ENCODE data around the gene MCM3AP. TPM values are rescaled to one million over a fixed set of nuclear protein-coding genes. Genes with fewer than 3 reads are reported as not detected.

Gene MCM3AP
- total and polyA plus RNA-seq, 2 experiments from 2014 or later = 35.4 to 64.8 TPM

DNA sequence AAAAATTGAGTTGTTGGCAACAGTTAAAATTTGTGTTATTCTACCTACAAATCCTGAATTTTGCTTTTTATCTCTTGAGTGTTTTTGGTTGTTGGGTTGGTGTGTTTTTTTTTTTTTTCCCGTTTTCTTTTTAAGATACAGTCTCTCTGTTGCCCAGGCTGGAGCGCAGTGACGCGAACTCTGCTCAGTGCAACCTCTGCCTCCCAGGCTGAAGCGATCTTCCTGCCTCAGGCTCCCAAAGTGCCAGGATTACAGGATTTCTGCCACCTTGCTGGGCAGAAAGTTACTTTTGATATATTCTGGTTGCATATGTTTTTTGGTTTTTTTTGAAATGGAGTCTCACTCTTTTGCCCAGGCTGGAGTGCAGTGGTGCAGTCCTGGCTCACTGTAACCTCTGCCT is 42.7 kb upstream of the MCM3AP start:
- no peak overlapping the region for H3K27ac ChIP-seq
- H3K4me1 ChIP-seq (ENCODE audit: insufficient read depth) = peaks cover 12% of the 10 kb centered on the region
- no peaks in the 10 kb centered on the region for H3K27me3 ChIP-seq
- H3K9me3 ChIP-seq (ENCODE audit: low read depth) = no peaks in the 10 kb centered on the region
- TF ChIP-seq EZH2 (IDR thresholded peaks at IDR 0.05; ENCODE audit: borderline replicate concordance) (no peak), EZH2phosphoT487 (IDR thresholded peaks at IDR 0.05; ENCODE audit: low read depth, severe bottlenecking, unreplicated experiment) (no peak)
- TF ChIP-seq, protein P1, sequence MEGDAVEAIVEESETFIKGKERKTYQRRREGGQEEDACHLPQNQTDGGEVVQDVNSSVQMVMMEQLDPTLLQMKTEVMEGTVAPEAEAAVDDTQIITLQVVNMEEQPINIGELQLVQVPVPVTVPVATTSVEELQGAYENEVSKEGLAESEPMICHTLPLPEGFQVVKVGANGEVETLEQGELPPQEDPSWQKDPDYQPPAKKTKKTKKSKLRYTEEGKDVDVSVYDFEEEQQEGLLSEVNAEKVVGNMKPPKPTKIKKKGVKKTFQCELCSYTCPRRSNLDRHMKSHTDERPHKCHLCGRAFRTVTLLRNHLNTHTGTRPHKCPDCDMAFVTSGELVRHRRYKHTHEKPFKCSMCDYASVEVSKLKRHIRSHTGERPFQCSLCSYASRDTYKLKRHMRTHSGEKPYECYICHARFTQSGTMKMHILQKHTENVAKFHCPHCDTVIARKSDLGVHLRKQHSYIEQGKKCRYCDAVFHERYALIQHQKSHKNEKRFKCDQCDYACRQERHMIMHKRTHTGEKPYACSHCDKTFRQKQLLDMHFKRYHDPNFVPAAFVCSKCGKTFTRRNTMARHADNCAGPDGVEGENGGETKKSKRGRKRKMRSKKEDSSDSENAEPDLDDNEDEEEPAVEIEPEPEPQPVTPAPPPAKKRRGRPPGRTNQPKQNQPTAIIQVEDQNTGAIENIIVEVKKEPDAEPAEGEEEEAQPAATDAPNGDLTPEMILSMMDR (IDR thresholded peaks at IDR 0.05; ENCODE audit: poor library complexity) = no peak
- no peaks in the 10 kb centered on the region for H4K20me1 ChIP-seq (ENCODE audit: insufficient read depth, poor library complexity, severe bottlenecking)
- peaks cover 70% of the 10 kb centered on the region for H3K79me2 ChIP-seq
- H3K4me3 ChIP-seq = no peak overlapping the region
- no peak for DNase-seq (ENCODE audit: low spot score)
- no peak overlapping the region for H3K4me2 ChIP-seq
- 79% methylated on average over 5 of the region's 5 CpGs for WGBS (ENCODE audit: low lambda C conversion rate, missing lambda C conversion rate)
- H3K36me3 ChIP-seq (replicated peaks; ENCODE audit: insufficient read depth, low read depth) = no peaks in the 10 kb centered on the region
- H3K9me2 ChIP-seq (replicated peaks; ENCODE audit: insufficient read depth) = no peaks in the 10 kb centered on the region
- no peak overlapping the region for H2AFZ ChIP-seq

DNA sequence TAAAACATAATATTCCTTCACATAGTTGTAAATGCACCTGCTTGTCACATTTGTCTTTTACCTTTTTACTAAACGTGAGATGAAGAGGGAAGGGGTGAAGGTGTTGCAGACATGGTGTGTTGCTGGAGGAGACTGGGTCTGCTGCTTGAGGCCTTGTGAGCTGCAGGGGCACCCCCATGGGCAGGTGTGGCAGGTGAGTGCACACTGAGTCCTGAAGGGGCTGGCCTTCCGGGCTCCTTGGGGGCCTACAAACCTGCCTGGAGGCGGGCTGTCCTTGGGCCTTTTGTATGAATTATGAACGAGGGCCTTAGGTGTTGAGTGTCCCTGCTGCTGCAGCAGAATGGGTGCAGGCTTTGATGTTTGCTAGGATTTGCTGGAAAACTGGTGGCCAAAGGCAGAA is 42.3 kb upstream of the MCM3AP start:
- no peak for DNase-seq (ENCODE audit: low spot score)
- no peaks in the 10 kb centered on the region for H3K9me2 ChIP-seq (replicated peaks; ENCODE audit: insufficient read depth)
- no peak for TF ChIP-seq EZH2phosphoT487 (IDR thresholded peaks at IDR 0.05; ENCODE audit: low read depth, severe bottlenecking, unreplicated experiment)
- no peak for TF ChIP-seq EZH2 (IDR thresholded peaks at IDR 0.05; ENCODE audit: borderline replicate concordance)
- TF ChIP-seq, protein P1 (IDR thresholded peaks at IDR 0.05; ENCODE audit: poor library complexity) = no peak
- no peaks in the 10 kb centered on the region for H3K9me3 ChIP-seq (ENCODE audit: low read depth)
- H3K4me2 ChIP-seq = no peak overlapping the region
- H3K36me3 ChIP-seq (replicated peaks; ENCODE audit: insufficient read depth, low read depth) = no peaks in the 10 kb centered on the region
- no peak overlapping the region for H2AFZ ChIP-seq
- WGBS (ENCODE audit: low lambda C conversion rate, missing lambda C conversion rate) = 97% methylated on average over 4 of the region's 4 CpGs
- peaks cover 14% of the 10 kb centered on the region for H3K4me1 ChIP-seq (ENCODE audit: insufficient read depth)
- no peaks in the 10 kb centered on the region for H4K20me1 ChIP-seq (ENCODE audit: insufficient read depth, poor library complexity, severe bottlenecking)
- H3K27ac ChIP-seq = no peak overlapping the region
- H3K27me3 ChIP-seq = no peaks in the 10 kb centered on the region
- no peak overlapping the region for H3K4me3 ChIP-seq
- H3K79me2 ChIP-seq = peaks cover 72% of the 10 kb centered on the region

DNA sequence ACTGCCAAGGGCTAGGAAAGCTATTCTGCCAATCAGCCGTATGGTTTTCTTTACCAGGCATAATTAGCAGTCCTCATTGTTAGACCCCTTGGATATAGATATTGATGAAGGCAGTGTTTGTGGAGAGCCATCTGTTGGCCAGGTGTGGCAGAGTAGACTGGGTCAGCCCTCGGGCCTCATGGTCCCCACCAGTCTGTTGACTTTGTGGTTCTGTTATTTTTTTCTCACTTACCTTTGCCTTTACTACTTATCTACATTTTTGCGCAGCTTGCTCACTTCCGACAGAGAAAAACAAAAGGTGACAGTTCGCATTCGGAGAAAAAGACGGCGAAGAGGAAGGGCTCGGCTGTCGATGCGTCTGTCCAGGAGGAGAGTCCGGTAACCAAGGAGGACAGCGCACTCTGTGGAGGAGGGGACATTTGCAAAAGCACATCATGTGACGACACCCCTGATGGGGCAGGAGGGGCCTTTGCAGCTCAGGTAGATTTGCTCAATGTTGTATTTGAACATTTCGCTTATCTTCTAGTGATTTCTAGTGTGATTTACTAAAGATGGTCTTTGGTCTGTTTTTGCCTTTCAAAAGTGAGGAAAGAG is 40.8 kb upstream of the MCM3AP start:
- H3K27ac ChIP-seq = peak overlapping the region; percentile 34
- TF ChIP-seq EZH2phosphoT487 (IDR thresholded peaks at IDR 0.05; ENCODE audit: low read depth, severe bottlenecking, unreplicated experiment) (no peak), EZH2 (IDR thresholded peaks at IDR 0.05; ENCODE audit: borderline replicate concordance) (no peak)
- TF ChIP-seq, protein P1 (IDR thresholded peaks at IDR 0.05; ENCODE audit: poor library complexity) = peak; percentile 9
- 79% methylated on average over 15 of the region's 15 CpGs for WGBS (ENCODE audit: low lambda C conversion rate, missing lambda C conversion rate)
- no peaks in the 10 kb centered on the region for H3K27me3 ChIP-seq
- H3K9me2 ChIP-seq (replicated peaks; ENCODE audit: insufficient read depth) = no peaks in the 10 kb centered on the region
- peak overlapping the region; percentile 98 for H3K4me3 ChIP-seq
- no peaks in the 10 kb centered on the region for H3K9me3 ChIP-seq (ENCODE audit: low read depth)
- DNase-seq (ENCODE audit: low spot score) = no peak
- peak overlapping the region; percentile 99 for H3K4me2 ChIP-seq
- H3K79me2 ChIP-seq = peaks cover 79% of the 10 kb centered on the region
- peaks cover 22% of the 10 kb centered on the region for H3K4me1 ChIP-seq (ENCODE audit: insufficient read depth)
- no peaks in the 10 kb centered on the region for H3K36me3 ChIP-seq (replicated peaks; ENCODE audit: insufficient read depth, low read depth)
- H4K20me1 ChIP-seq (ENCODE audit: insufficient read depth, poor library complexity, severe bottlenecking) = no peaks in the 10 kb centered on the region
- H2AFZ ChIP-seq = peak overlapping the region; percentile 13

Measured in hepatocyte (in vitro differentiated cells).